ENCODE results near the gene CCNJL. TPM values are rescaled to one million over a fixed set of nuclear protein-coding genes. Genes with fewer than 3 reads are reported as not detected.

The CCNJL gene
- total RNA-seq, 2 donors from 2014 or later: 0.26 to 0.66 TPM

DNA sequence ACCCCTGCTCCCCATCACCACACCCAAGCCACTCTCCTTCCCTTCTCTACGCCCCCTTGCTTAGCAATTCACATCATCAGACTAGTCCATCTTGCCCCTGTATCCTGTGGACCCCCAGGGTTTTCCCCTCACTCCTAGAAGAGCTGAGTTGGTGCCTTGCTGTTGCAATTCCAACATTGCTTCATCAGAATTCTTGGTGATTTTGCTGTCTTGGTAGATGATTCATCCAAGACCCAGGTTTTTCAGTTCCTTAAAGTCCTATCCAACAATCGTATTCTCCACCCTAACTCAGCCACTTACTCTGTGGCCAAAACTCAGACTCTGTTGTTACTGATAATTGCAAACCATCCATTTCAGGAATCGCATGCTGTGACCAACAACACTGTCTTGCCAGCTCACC is 21.4 kb upstream of the CCNJL start:
- Histone ChIP-seq H3K9me3 (no peaks in the 10 kb centered on the region), H3K4me3 (no peak overlapping the region), H3K4me1 (no peaks in the 10 kb centered on the region), H3K36me3 (replicated peaks in 1 of 2; ENCODE audit: insufficient read depth in 1 of 2, low read depth in 2 of 2) (no peaks in the 10 kb centered on the region), H3K27me3 (no peaks in the 10 kb centered on the region), H3K27ac (no peak overlapping the region)
- DNase-seq (no peak), ATAC-seq (no peak)
- WGBS, 2 donors: 58 to 68% methylated on average over 3 of the region's 3 CpGs
- intact Hi-C loops (cut with DNase I): no loop called here
- TF ChIP-seq POLR2A (IDR thresholded peaks at IDR 0.05): no peak
- TF ChIP-seq, protein P1, sequence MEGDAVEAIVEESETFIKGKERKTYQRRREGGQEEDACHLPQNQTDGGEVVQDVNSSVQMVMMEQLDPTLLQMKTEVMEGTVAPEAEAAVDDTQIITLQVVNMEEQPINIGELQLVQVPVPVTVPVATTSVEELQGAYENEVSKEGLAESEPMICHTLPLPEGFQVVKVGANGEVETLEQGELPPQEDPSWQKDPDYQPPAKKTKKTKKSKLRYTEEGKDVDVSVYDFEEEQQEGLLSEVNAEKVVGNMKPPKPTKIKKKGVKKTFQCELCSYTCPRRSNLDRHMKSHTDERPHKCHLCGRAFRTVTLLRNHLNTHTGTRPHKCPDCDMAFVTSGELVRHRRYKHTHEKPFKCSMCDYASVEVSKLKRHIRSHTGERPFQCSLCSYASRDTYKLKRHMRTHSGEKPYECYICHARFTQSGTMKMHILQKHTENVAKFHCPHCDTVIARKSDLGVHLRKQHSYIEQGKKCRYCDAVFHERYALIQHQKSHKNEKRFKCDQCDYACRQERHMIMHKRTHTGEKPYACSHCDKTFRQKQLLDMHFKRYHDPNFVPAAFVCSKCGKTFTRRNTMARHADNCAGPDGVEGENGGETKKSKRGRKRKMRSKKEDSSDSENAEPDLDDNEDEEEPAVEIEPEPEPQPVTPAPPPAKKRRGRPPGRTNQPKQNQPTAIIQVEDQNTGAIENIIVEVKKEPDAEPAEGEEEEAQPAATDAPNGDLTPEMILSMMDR (IDR thresholded peaks at IDR 0.05): no peak

DNA sequence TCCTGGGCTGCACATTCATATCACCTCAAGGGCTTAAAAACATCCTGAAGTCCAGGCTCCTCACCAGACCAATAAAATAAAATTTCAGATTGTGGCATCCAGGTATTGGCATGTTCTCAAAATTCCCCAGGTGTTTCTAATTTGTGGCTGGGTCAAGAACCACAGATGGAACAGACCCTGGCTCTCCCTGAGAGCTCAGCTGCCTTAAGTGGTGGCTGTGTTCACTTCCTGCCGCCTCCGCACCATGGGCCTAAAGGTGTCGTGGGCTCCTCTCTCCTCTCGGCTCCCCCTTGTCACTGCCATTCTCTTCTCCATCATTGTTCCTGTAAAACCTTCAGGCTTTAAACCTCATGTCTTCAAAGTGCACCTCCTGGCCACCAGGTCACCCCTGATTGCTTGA is 17.8 kb upstream of the CCNJL start:
- 86 to 98% methylated on average over 4 of the region's 4 CpGs for WGBS, 2 donors
- Histone ChIP-seq H3K36me3 (replicated peaks in 1 of 2; ENCODE audit: insufficient read depth in 1 of 2, low read depth in 2 of 2) (no peaks in the 10 kb centered on the region), H3K27me3 (no peaks in the 10 kb centered on the region), H3K9me3 (no peaks in the 10 kb centered on the region), H3K4me3 (no peak overlapping the region), H3K27ac (no peak overlapping the region), H3K4me1 (no peaks in the 10 kb centered on the region)
- intact Hi-C loops (cut with DNase I): no loop called here
- ATAC-seq (no peak), DNase-seq (no peak)
- TF ChIP-seq POLR2A (IDR thresholded peaks at IDR 0.05): no peak
- TF ChIP-seq, protein P1 (IDR thresholded peaks at IDR 0.05): no peak

DNA sequence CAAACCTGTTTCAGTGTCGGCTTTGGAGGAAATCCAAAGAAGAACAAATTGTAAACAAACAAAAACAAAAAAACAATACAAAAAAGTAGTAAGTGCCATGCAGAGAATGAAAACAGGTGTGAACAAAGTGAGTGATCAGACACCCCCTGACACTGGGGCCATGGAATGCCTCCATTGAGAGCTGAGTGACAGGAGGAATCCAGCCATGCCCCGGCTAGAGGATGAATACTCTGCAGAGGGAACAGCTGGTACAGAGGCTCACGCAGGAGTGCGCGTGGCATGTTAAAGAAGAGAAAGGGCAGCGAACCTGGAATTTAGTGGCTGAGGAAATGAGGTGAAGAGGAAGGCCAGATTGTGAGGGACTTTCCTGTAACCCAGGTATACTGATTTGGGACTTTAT is 15.5 kb upstream of the CCNJL start:
- H3K27me3 ChIP-seq: no peaks in the 10 kb centered on the region
- no peaks in the 10 kb centered on the region for H3K9me3 ChIP-seq
- no peaks in the 10 kb centered on the region for H3K4me1 ChIP-seq
- no peak overlapping the region for H3K4me3 ChIP-seq
- ATAC-seq (no peak), DNase-seq (no peak)
- H3K36me3 ChIP-seq (replicated peaks in 1 of 2; ENCODE audit: insufficient read depth in 1 of 2, low read depth in 2 of 2): no peaks in the 10 kb centered on the region
- H3K27ac ChIP-seq: no peak overlapping the region
- intact Hi-C loops (cut with DNase I): no loop called here
- WGBS, 2 donors: 69 to 70% methylated on average over 6 of the region's 6 CpGs
- TF ChIP-seq, protein P1 (IDR thresholded peaks at IDR 0.05): no peak
- no peak for TF ChIP-seq POLR2A (IDR thresholded peaks at IDR 0.05)

DNA sequence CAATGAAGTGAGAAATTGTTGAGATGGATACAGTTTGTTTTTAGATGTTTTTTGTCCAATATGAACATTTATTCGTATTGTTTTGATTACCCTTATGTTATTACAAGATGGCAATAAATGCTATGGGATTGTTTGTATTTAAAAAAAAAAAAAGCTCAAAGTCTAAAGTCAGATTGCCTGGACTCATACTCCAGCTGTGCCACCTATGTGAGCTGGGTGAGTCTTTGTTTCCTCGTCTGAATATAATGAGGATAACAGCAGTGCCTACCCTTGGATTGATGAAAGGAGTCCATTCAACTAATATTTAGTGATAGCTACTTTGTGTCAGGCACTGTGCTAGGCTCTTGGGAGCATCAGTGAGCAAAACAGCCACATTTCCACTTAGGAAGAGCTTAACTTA is 14.6 kb upstream of the CCNJL start:
- intact Hi-C loops (cut with DNase I): no loop called here
- TF ChIP-seq, protein P1 (IDR thresholded peaks at IDR 0.05): no peak
- no peak for TF ChIP-seq POLR2A (IDR thresholded peaks at IDR 0.05)
- no peak for ATAC-seq
- H3K4me3 ChIP-seq: no peak overlapping the region
- no peaks in the 10 kb centered on the region for H3K27me3 ChIP-seq
- H3K9me3 ChIP-seq: no peaks in the 10 kb centered on the region
- H3K27ac ChIP-seq: no peak overlapping the region
- no peaks in the 10 kb centered on the region for H3K36me3 ChIP-seq (replicated peaks in 1 of 2; ENCODE audit: insufficient read depth in 1 of 2, low read depth in 2 of 2)
- H3K4me1 ChIP-seq: no peaks in the 10 kb centered on the region
- 59 to 68% methylated on average over 2 of the region's 2 CpGs for WGBS, 2 donors
- DNase-seq: no peak

DNA sequence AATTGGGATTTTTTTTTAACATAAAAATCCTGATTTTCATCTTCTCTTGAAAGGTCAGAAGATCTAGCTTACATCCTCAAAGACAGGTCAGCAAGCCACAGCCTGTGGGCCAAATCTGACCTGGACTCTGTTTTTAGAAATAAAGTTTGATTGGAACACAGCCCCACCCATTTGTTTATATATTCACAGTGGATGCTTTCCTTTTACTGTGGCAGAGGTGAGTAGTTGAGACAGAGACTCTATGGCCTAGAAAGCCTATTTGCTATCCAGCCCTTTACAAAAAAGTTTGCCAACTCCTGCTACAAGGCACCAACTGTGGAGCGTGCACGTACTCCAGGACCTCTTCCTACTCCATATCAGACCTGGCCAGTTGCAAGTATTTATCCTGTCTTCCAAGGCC is 13.4 kb upstream of the CCNJL start:
- 90 to 94% methylated on average over 2 of the region's 2 CpGs for WGBS, 2 donors
- no peaks in the 10 kb centered on the region for H3K27me3 ChIP-seq
- TF ChIP-seq, protein P1 (IDR thresholded peaks at IDR 0.05): no peak
- no peak for TF ChIP-seq POLR2A (IDR thresholded peaks at IDR 0.05)
- H3K9me3 ChIP-seq: no peaks in the 10 kb centered on the region
- no peaks in the 10 kb centered on the region for H3K36me3 ChIP-seq (replicated peaks in 1 of 2; ENCODE audit: insufficient read depth in 1 of 2, low read depth in 2 of 2)
- DNase-seq (no peak), ATAC-seq (no peak)
- no peak overlapping the region for H3K27ac ChIP-seq
- intact Hi-C loops (cut with DNase I): no loop called here
- no peaks in the 10 kb centered on the region for H3K4me1 ChIP-seq
- H3K4me3 ChIP-seq: no peak overlapping the region

Measured in body of pancreas (tissue), 4 donors.